ENCODE results near the gene GOLGA5.
"Not testable (repeated sequence)": the region's sequence is repeated elsewhere in the genome, so short reads cannot be mapped to it uniquely, and the experiment has no call there.

The GOLGA5 gene, protein sequence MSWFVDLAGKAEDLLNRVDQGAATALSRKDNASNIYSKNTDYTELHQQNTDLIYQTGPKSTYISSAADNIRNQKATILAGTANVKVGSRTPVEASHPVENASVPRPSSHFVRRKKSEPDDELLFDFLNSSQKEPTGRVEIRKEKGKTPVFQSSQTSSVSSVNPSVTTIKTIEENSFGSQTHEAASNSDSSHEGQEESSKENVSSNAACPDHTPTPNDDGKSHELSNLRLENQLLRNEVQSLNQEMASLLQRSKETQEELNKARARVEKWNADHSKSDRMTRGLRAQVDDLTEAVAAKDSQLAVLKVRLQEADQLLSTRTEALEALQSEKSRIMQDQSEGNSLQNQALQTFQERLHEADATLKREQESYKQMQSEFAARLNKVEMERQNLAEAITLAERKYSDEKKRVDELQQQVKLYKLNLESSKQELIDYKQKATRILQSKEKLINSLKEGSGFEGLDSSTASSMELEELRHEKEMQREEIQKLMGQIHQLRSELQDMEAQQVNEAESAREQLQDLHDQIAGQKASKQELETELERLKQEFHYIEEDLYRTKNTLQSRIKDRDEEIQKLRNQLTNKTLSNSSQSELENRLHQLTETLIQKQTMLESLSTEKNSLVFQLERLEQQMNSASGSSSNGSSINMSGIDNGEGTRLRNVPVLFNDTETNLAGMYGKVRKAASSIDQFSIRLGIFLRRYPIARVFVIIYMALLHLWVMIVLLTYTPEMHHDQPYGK

GRCh38 chr14:92793709-92794546, at the start of gene GOLGA5:
Gene GOLGA5 (plus strand): TSS chr14:92794305. CDS start chr14:92797438, 3,133 bp downstream.
- Mint-ChIP-seq H3K4me3 (peak within 1 kb of the TSS; percentile 99), H3K36me3 (ENCODE audit: low read depth) (peaks cover 23% of the 10 kb centered on the region), H3K27me3 (ENCODE audit: low read depth) (peaks cover 3% of the 10 kb centered on the region), H3K27ac (peak within 1 kb of the TSS; percentile 96), H3K9me3 (peaks cover 23% of the 10 kb centered on the region), H3K4me1 (ENCODE audit: low read depth) (peaks cover 21% of the 10 kb centered on the region)
- peak; percentile 99 for DNase-seq (ENCODE audit: low spot score)

DNA sequence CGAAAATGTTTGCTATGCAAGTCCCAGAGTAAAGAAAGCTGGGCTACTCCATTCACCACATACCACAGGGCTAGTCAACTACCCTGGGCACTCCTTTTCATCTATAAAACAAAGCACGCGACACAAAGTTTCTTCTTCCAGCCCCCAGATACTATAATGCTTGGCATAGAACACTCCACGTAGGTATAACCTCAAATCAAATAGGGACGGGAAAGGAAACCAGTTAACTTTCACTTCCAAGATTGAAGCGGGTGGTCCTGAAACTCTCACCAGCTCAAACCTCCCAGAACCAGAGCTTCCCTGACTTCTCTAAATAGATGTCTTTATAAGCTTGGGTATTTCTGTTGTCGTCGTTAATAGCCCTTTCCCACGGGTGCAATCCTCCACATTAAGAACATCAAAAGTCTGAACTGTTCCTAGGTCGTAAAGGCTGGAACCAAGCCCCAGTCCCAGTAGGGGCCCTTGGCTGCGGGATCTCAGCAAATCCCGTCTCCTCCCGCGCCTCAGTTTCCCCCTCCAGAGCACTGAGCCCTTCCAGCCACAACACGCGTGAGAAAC, 46.3 kb upstream of the GOLGA5 start:
- Mint-ChIP-seq H3K27me3 (ENCODE audit: low read depth) (peaks cover 68% of the 10 kb centered on the region), H3K27ac (no peak overlapping the region), H3K4me3 (peak overlapping the region; percentile 72), H3K36me3 (ENCODE audit: low read depth) (peaks cover 1% of the 10 kb centered on the region), H3K9me3 (no peaks in the 10 kb centered on the region), H3K4me1 (ENCODE audit: low read depth) (peaks cover 21% of the 10 kb centered on the region)
- DNase-seq (ENCODE audit: low spot score), result no peak

DNA sequence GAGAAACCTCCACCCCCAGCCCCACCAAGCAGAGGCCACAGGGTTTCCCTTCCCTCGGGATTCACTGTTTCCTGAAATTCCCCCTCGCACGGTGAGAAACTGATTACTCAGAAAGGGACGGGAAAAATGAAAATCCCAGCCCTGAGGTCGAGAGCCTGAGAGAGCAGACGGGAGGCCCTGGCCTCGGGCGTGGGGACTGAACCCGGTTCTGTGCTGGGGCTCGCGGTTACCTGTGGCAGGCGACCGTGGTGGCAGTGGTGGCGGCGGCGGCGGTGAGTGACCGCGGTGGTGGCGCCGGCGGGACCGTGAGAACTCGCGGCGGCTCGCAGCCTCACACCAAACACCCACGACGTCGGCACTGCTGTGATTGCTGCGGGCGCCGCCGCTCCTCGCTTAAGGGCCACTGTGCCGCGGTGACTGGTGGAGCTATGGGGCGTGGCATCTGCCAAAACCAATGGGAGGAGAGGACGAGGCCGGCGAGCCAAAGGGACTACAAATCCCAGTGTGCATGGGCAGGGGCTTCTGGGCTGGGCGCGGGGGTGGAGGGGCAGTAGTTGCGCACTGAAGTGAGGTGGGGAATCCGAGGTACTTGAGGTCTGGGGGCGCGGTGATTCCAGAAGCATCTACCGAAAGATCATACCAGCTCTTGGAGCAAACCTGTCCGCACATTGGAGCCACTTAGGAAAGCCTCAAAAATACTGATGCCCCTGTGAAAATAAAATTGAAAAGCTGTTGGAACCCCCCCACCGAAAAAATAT, 45.7 kb upstream of the GOLGA5 start, which contains the start of gene LGMN:
TSS of gene LGMN (minus strand) at position 369 of the 758 bp plus-strand sequence. CDS start 15,841 bp downstream, outside the sequence.
- H3K27ac Mint-ChIP-seq, result no peak within 1 kb of the TSS
- H3K9me3 Mint-ChIP-seq, result no peaks in the 10 kb centered on the region
- peaks cover 21% of the 10 kb centered on the region for H3K4me1 Mint-ChIP-seq (ENCODE audit: low read depth)

DNA sequence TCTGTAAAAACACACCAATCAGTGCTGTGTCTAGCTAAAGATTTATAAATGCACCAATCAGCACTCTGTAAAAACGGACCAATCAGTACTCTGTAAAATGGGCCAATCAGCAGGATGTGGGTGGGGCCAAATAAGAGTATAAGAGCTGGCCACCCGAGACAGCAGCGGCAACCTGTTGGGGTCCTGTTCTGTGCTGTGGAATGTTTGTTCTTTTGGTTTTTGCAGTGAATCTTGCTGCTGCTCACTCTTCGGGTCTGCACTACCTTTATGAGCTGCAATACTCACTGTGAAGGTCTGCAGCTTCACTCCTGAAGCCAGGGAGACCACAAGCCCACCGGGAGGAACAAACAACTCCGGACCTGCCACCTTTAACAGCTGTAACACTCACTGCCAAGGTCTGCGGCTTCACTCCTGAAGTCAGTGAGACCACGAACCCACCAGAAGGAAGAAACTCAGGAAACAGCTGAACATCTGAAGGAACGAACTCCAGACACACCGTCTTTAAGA, 43.8 kb upstream of the GOLGA5 start:
- H3K27ac Mint-ChIP-seq; DNase-seq (ENCODE audit: low spot score); H3K9me3 Mint-ChIP-seq; H3K36me3 Mint-ChIP-seq (ENCODE audit: low read depth): not testable (repeated sequence)
- Mint-ChIP-seq H3K4me1 (ENCODE audit: low read depth) (peaks cover 21% of the 10 kb centered on the region), H3K27me3 (ENCODE audit: low read depth) (peaks cover 83% of the 10 kb centered on the region), H3K4me3 (peak overlapping the region; percentile 63)

More for the DNA sequence above, 45.7 kb upstream of the GOLGA5 start, which contains the start of gene LGMN:
- Mint-ChIP-seq H3K4me3 (peak within 1 kb of the TSS; percentile 72), H3K27me3 (ENCODE audit: low read depth) (peaks cover 74% of the 10 kb centered on the region), H3K36me3 (ENCODE audit: low read depth) (peaks cover 1% of the 10 kb centered on the region)
- peak; percentile 65 for DNase-seq (ENCODE audit: low spot score)

GRCh38 chr14:92750994-92751400, 43.1 kb upstream of the GOLGA5 start:
- peaks cover 1% of the 10 kb centered on the region for H3K36me3 Mint-ChIP-seq (ENCODE audit: low read depth)
- peaks cover 81% of the 10 kb centered on the region for H3K27me3 Mint-ChIP-seq (ENCODE audit: low read depth)
- DNase-seq (ENCODE audit: low spot score), result no peak
- no peaks in the 10 kb centered on the region for H3K9me3 Mint-ChIP-seq
- H3K27ac Mint-ChIP-seq, result no peak overlapping the region
- peak overlapping the region; percentile 63 for H3K4me3 Mint-ChIP-seq
- peaks cover 21% of the 10 kb centered on the region for H3K4me1 Mint-ChIP-seq (ENCODE audit: low read depth)

GRCh38 chr14:92751819-92752218, 42.3 kb upstream of the GOLGA5 start:
- Mint-ChIP-seq H3K4me1 (ENCODE audit: low read depth) (peaks cover 21% of the 10 kb centered on the region), H3K27ac (no peak overlapping the region), H3K27me3 (ENCODE audit: low read depth) (peaks cover 75% of the 10 kb centered on the region), H3K9me3 (no peaks in the 10 kb centered on the region), H3K4me3 (no peak overlapping the region), H3K36me3 (ENCODE audit: low read depth) (peaks cover 1% of the 10 kb centered on the region)
- no peak for DNase-seq (ENCODE audit: low spot score)

DNA sequence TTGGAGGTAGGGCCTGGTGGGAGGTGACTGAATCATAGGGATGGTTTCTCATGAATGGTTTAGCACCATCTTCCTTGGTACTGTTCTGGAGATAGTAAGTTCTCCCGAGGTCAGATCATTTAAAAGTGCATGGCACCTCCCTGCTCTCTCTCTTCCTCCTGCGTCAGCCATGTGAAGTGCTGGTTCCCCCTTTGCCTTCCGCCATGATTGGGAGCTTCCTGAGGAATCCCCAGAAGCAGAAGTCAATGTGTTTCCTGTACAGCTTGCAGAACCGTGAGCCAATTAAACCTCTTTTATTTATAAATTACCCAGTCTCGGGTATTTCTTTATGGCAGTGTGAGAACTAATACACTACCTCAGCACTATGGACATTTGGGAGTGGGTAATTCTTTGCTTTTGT, 40.9 kb upstream of the GOLGA5 start:
- H3K27ac Mint-ChIP-seq, result no peak overlapping the region
- peaks cover 66% of the 10 kb centered on the region for H3K27me3 Mint-ChIP-seq (ENCODE audit: low read depth)
- H3K9me3 Mint-ChIP-seq, result peaks cover 4% of the 10 kb centered on the region
- H3K4me3 Mint-ChIP-seq, result no peak overlapping the region
- no peak for DNase-seq (ENCODE audit: low spot score)
- H3K4me1 Mint-ChIP-seq (ENCODE audit: low read depth), result peaks cover 18% of the 10 kb centered on the region
- peaks cover 1% of the 10 kb centered on the region for H3K36me3 Mint-ChIP-seq (ENCODE audit: low read depth)

GRCh38 chr14:92754966-92755365, 39.1 kb upstream of the GOLGA5 start:
- Mint-ChIP-seq H3K4me1 (ENCODE audit: low read depth) (peaks cover 30% of the 10 kb centered on the region), H3K36me3 (ENCODE audit: low read depth) (peaks cover 4% of the 10 kb centered on the region), H3K27ac (no peak overlapping the region), H3K27me3 (ENCODE audit: low read depth) (peaks cover 49% of the 10 kb centered on the region), H3K4me3 (no peak overlapping the region), H3K9me3 (peaks cover 8% of the 10 kb centered on the region)
- DNase-seq (ENCODE audit: low spot score), result no peak

DNA sequence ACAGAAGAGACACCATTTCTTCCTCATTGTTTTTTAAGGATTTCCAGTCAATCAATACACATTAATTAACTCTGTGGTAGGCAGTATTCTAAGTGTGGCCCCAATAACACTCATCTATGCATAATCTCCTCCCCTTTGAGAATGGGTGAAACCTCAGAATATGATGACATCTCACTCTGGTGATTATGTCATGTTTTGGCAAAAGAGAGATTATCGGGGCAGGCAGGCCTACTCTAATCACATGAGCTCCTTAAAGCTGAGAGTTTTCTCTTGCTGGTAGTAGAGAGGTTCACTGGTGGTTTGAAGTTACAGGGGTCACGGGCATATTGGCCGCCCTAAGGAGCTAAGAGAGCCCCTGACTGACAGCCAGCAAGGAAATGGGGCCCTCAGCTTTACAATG, 38.6 kb upstream of the GOLGA5 start:
- H3K27me3 Mint-ChIP-seq (ENCODE audit: low read depth), result peaks cover 46% of the 10 kb centered on the region
- H3K36me3 Mint-ChIP-seq (ENCODE audit: low read depth), result peaks cover 4% of the 10 kb centered on the region
- H3K27ac Mint-ChIP-seq, result no peak overlapping the region
- DNase-seq (ENCODE audit: low spot score), result no peak
- no peak overlapping the region for H3K4me3 Mint-ChIP-seq
- peaks cover 30% of the 10 kb centered on the region for H3K4me1 Mint-ChIP-seq (ENCODE audit: low read depth)
- peaks cover 8% of the 10 kb centered on the region for H3K9me3 Mint-ChIP-seq

DNA sequence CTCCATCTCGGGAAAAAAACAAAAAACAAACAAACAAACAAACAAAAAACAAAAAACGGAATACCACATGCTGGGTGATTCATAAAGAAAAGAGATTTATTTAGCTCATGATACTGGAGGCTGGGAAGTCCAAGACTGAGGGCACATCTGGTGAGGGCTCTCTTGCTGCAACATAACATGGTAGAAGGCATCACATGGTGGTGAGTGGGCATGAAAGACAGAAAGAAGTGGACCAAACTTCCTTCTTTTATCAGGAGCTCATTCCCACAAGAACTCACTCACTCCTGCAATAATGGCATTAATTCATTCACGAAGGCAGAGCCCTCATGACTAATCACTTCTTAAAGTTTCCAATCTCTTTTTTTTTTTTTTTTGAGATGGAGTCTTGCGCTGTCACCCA, 37.7 kb upstream of the GOLGA5 start:
- Mint-ChIP-seq H3K27ac (no peak overlapping the region), H3K27me3 (ENCODE audit: low read depth) (peaks cover 50% of the 10 kb centered on the region), H3K4me3 (no peak overlapping the region), H3K36me3 (ENCODE audit: low read depth) (peaks cover 4% of the 10 kb centered on the region), H3K9me3 (peaks cover 8% of the 10 kb centered on the region), H3K4me1 (ENCODE audit: low read depth) (peaks cover 36% of the 10 kb centered on the region)
- no peak for DNase-seq (ENCODE audit: low spot score)

DNA sequence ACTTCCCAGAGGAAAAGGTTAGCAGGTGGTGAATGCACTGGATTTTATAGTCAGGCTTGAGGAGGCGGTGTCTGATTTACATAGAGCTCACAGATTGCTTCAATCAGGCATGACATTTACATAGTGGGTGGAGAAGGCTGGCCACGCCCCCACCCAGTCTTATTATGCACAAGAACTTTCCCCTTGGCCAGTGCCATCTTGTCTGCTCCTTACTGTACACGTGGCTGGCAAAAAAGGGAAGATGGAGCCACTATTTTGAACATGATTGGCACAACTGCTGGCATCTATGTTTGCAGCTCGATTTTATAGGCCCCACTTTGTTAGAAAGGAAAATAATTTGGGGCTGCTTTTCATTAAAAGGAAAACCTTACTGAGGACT, 34.8 kb upstream of the GOLGA5 start:
- H3K4me1 Mint-ChIP-seq (ENCODE audit: low read depth), result peaks cover 34% of the 10 kb centered on the region
- DNase-seq (ENCODE audit: low spot score), result no peak
- H3K27ac Mint-ChIP-seq, result peak overlapping the region; percentile 68

GRCh38 chr14:92759679-92760523, 34.2 kb upstream of the GOLGA5 start:
- Mint-ChIP-seq H3K4me3 (peak overlapping the region; percentile 60), H3K9me3 (peaks cover 8% of the 10 kb centered on the region), H3K27ac (peak overlapping the region; percentile 68), H3K4me1 (ENCODE audit: low read depth) (peaks cover 34% of the 10 kb centered on the region), H3K27me3 (ENCODE audit: low read depth) (peaks cover 48% of the 10 kb centered on the region), H3K36me3 (ENCODE audit: low read depth) (peaks cover 4% of the 10 kb centered on the region)
- peak; percentile 21 for DNase-seq (ENCODE audit: low spot score)

More for the DNA sequence above, 34.8 kb upstream of the GOLGA5 start:
- H3K4me3 Mint-ChIP-seq, result no peak overlapping the region
- H3K36me3 Mint-ChIP-seq (ENCODE audit: low read depth), result peaks cover 4% of the 10 kb centered on the region
- peaks cover 8% of the 10 kb centered on the region for H3K9me3 Mint-ChIP-seq
- peaks cover 46% of the 10 kb centered on the region for H3K27me3 Mint-ChIP-seq (ENCODE audit: low read depth)

All from T-helper 2 cell treated with Interferon-gamma antibody and Interleukin-4, amounts not matched to agents 5 μg/mL and 100 μg/mL, for 36 hours (primary cell).